Left lung (tissue), 10 donors: Measurements from ENCODE around the gene CHD9. TPM values are rescaled to one million over a fixed set of nuclear protein-coding genes. Genes with fewer than 3 reads are reported as not detected.

Source experiments
- ATAC-seq: fragments of 200-7000 bp; cut with Tn5 transposase; one replicate; pipeline ENCODE4 v1.9.1; 2020; ENCODE audit warnings: moderate library complexity
- DNase-seq, 4 donors: peaks; one replicate each; pipeline ENCODE4 v3.0.0-alpha.2; 2013 to 2020
- H3K27ac ChIP-seq, 2 donors: fragments of 200-600 bp; sonication (generic) in 1 of 2; one replicate each; pipeline versions ENCODE4 v1.5.0 to v1.8.0; 2020 to 2021
- H3K27me3 ChIP-seq, 2 donors: fragments of 200-600 bp; sonication (generic) in 1 of 2; one replicate each; pipeline versions ENCODE4 v1.5.0 to v1.8.0; 2020 to 2021
- H3K36me3 ChIP-seq, 2 donors: fragments of 200-600 bp; sonication (generic) in 1 of 2; one replicate each; pipeline versions ENCODE4 v1.5.0 to v1.8.0; 2020 to 2021
- H3K4me1 ChIP-seq, 2 donors: fragments of 200-600 bp; one replicate each; pipeline ENCODE4 v1.8.0; 2021
- H3K4me3 ChIP-seq, 2 donors: fragments of 200-600 bp; sonication (generic) in 1 of 2; one replicate each; pipeline versions ENCODE4 v1.5.0 to v1.8.0; 2020 to 2021; ENCODE audit warnings: mild to moderate bottlenecking in 1 of 2
- H3K9me3 ChIP-seq, 2 donors: fragments of 200-600 bp; sonication (generic) in 1 of 2; one replicate each; pipeline versions ENCODE4 v1.5.0 to v1.8.0; 2020 to 2021
- CTCF ChIP-seq, 2 donors: fragments of 200-600 bp; sonication (generic) in 1 of 2; IDR thresholded peaks; one replicate each; pipeline versions ENCODE4 v1.5.0 to v1.8.0; 2021; ENCODE audit warnings: antibody characterized with exemption in 2 of 2
- intact Hi-C, 2 donors: fragments of 100-400 bp; cut with DNase I; formaldehyde crosslinking; loops; one replicate each; pipeline versions ENCODE4 v1.11.2 to v1.14.2; 2022
- polyA plus RNA-seq, 6 donors: library from polyadenylated mRNA; unstranded; fragments of 120-200 nt; gene quantifications; one replicate each; pipeline ENCODE4 v1.2.1, GENCODE V29; 2013; ENCODE audit not compliant: insufficient read length in 6 of 6
- total RNA-seq, 2 donors: library from RNA; stranded (reverse); fragmentation: NEBNext Ultra II Directional; extraction: Animal tissue kit (Norgen Biotek cat#: 25700); gene quantifications; one replicate each; pipeline ENCODE4 v1.2.1, GENCODE V29; 2021
- donor health status: DM: no; HTN: yes; CAD: no.
- donor health status: DM: no; HTN: no; CAD: no.

The CHD9 gene
- total and polyA plus RNA-seq, 8 donors = 65.6 to 88.0 (median 74.0) TPM

GRCh38 chr16:53055541-53056391 lies 975 bp downstream of the CHD9 start:
- Histone ChIP-seq H3K27me3 (no peaks in the 10 kb centered on the region), H3K4me1 (peaks cover 11 to 59% of the 10 kb centered on the region in 2 donors), H3K4me3 (peak overlapping the region; percentile 65 to 69), H3K27ac (peak overlapping the region; percentile 89 to 94), H3K36me3 (no peaks in the 10 kb centered on the region), H3K9me3 (no peaks in the 10 kb centered on the region)
- intact Hi-C loops = loop anchor here in 1 of 2 donors (10.0 kb wide), 2 partner anchors 109 to 149 kb away; no protein-coding TSS in a partner anchor
- peak in 2 of 4 donors; percentile 60 to 65 for DNase-seq
- ATAC-seq = peak; percentile 14
- no peak for TF ChIP-seq CTCF (IDR thresholded peaks at IDR 0.05)

GRCh38 chr16:53056392-53056881 lies 1.6 kb downstream of the CHD9 start:
- Histone ChIP-seq H3K4me1 (peaks cover 11 to 64% of the 10 kb centered on the region in 2 donors), H3K36me3 (no peaks in the 10 kb centered on the region), H3K27ac (peak overlapping the region; percentile 89 to 94), H3K9me3 (no peaks in the 10 kb centered on the region), H3K4me3 (peak overlapping the region in 1 of 2 donors; percentile 69), H3K27me3 (no peaks in the 10 kb centered on the region)
- DNase-seq = no peak
- TF ChIP-seq CTCF (IDR thresholded peaks at IDR 0.05) = no peak
- ATAC-seq = no peak
- intact Hi-C loops = loop anchor here in 1 of 2 donors (10.0 kb wide), 2 partner anchors 108 to 148 kb away; no protein-coding TSS in a partner anchor

GRCh38 chr16:53057658-53058057 lies 2.9 kb downstream of the CHD9 start:
- no peaks in the 10 kb centered on the region for H3K27me3 ChIP-seq
- ATAC-seq = no peak
- H3K4me1 ChIP-seq = peaks cover 11 to 69% of the 10 kb centered on the region in 2 donors
- H3K9me3 ChIP-seq = no peaks in the 10 kb centered on the region
- no peak for DNase-seq
- H3K27ac ChIP-seq = no peak overlapping the region
- no peaks in the 10 kb centered on the region for H3K36me3 ChIP-seq
- H3K4me3 ChIP-seq = no peak overlapping the region
- intact Hi-C loops = loop anchor here in 1 of 2 donors (10.0 kb wide), 2 partner anchors 107 to 147 kb away; no protein-coding TSS in a partner anchor
- TF ChIP-seq CTCF (IDR thresholded peaks at IDR 0.05) = no peak

GRCh38 chr16:53058441-53058840 lies 3.6 kb downstream of the CHD9 start:
- DNase-seq (no peak), ATAC-seq (no peak)
- H3K4me3 ChIP-seq = no peak overlapping the region
- intact Hi-C loops = loop anchor here in 1 of 2 donors (10.0 kb wide), 2 partner anchors 106 to 146 kb away; no protein-coding TSS in a partner anchor
- H3K27me3 ChIP-seq = no peaks in the 10 kb centered on the region
- no peaks in the 10 kb centered on the region for H3K36me3 ChIP-seq
- H3K4me1 ChIP-seq = peaks cover 11 to 70% of the 10 kb centered on the region in 2 donors
- no peak for TF ChIP-seq CTCF (IDR thresholded peaks at IDR 0.05)
- no peak overlapping the region for H3K27ac ChIP-seq
- H3K9me3 ChIP-seq = no peaks in the 10 kb centered on the region

GRCh38 chr16:53058882-53059281 lies 4.1 kb downstream of the CHD9 start:
- intact Hi-C loops = loop anchor here in 1 of 2 donors (10.0 kb wide), 2 partner anchors 106 to 146 kb away; no protein-coding TSS in a partner anchor
- H3K4me3 ChIP-seq = no peak overlapping the region
- H3K36me3 ChIP-seq = no peaks in the 10 kb centered on the region
- H3K9me3 ChIP-seq = no peaks in the 10 kb centered on the region
- DNase-seq (no peak), ATAC-seq (no peak)
- peaks cover 11 to 70% of the 10 kb centered on the region in 2 donors for H3K4me1 ChIP-seq
- TF ChIP-seq CTCF (IDR thresholded peaks at IDR 0.05) = no peak
- no peaks in the 10 kb centered on the region for H3K27me3 ChIP-seq
- no peak overlapping the region for H3K27ac ChIP-seq
